Breast epithelium (tissue), 3 donors: ENCODE measurements around the gene FEM1C.

Experiments
- CTCF ChIP-seq, 3 donors: fragments of 450-650 bp; IDR thresholded peaks; one replicate each; pipeline ENCODE4 v1.5.1; 2016 to 2017; ENCODE audit warnings: antibody characterized with exemption in 3 of 3, mild to moderate bottlenecking in 3 of 3, moderate library complexity in 3 of 3
- POLR2A ChIP-seq: fragments of 450-650 bp; IDR thresholded peaks from one replicate; pipeline ENCODE4 v1.6.1; 2016; ENCODE audit warnings: antibody characterized with exemption, mild to moderate bottlenecking, moderate library complexity

- TF ChIP-seq POLR2A (no peak), CTCF (IDR thresholded peaks at IDR 0.05) (no peak)
Observed at GRCh38 chr5:115556276-115556675, 11.7 kb upstream of the FEM1C start.
